ENCODE measurements around the gene PIWIL4.

Gene PIWIL4

GRCh38 chr11:94654201-94654600 lies 87.0 kb downstream of the PIWIL4 start:
- TF ChIP-seq CTCF (IDR thresholded peaks at IDR 0.05; ENCODE audit: insufficient read depth, low read length, poor library complexity, severe bottlenecking) (no peak), EZH2phosphoT487 (conservative IDR thresholded peaks at IDR 0.05; ENCODE audit: low read length) (no peak)
- no peaks in the 10 kb centered on the region for H3F3A ChIP-seq (ENCODE audit: insufficient read depth)
- no peaks in the 10 kb centered on the region for H3K9me3 ChIP-seq (ENCODE audit: insufficient read depth, low read length)
- no peak overlapping the region for H3K4me3 ChIP-seq (ENCODE audit: insufficient read depth, low read length, poor library complexity, severe bottlenecking)
- H3K79me2 ChIP-seq (ENCODE audit: insufficient read depth, low read length), result no peaks in the 10 kb centered on the region
- no peaks in the 10 kb centered on the region for H3K36me3 ChIP-seq (ENCODE audit: low read length)
- H4K20me1 ChIP-seq (ENCODE audit: low read depth, low read length), result no peaks in the 10 kb centered on the region
- H3K27me3 ChIP-seq (ENCODE audit: low read length), result no peaks in the 10 kb centered on the region
- no peak overlapping the region for H2AFZ ChIP-seq (ENCODE audit: low read depth, low read length, severe bottlenecking)
- H3K9me2 ChIP-seq (replicated peaks; ENCODE audit: insufficient read depth, low read length), result no peaks in the 10 kb centered on the region
- H3K4me2 ChIP-seq (ENCODE audit: low read depth, low read length, poor library complexity, severe bottlenecking), result no peak overlapping the region
- no peak overlapping the region for H3K27ac ChIP-seq (ENCODE audit: low read depth, low read length)
- no peak overlapping the region for H3K9ac ChIP-seq (ENCODE audit: low read length)

- Histone ChIP-seq H3K27me3 (ENCODE audit: low read length) (no peaks in the 10 kb centered on the region), H3K9me3 (ENCODE audit: insufficient read depth, low read length) (no peaks in the 10 kb centered on the region), H3K9me2 (replicated peaks; ENCODE audit: insufficient read depth, low read length) (no peaks in the 10 kb centered on the region), H3K79me2 (ENCODE audit: insufficient read depth, low read length) (no peaks in the 10 kb centered on the region), H3K27ac (ENCODE audit: low read depth, low read length) (no peak overlapping the region), H3F3A (ENCODE audit: insufficient read depth) (no peaks in the 10 kb centered on the region), H3K36me3 (ENCODE audit: low read length) (no peaks in the 10 kb centered on the region), H3K9ac (ENCODE audit: low read length) (no peak overlapping the region), H4K20me1 (ENCODE audit: low read depth, low read length) (no peaks in the 10 kb centered on the region), H3K4me2 (ENCODE audit: low read depth, low read length, poor library complexity, severe bottlenecking) (no peak overlapping the region), H3K4me3 (ENCODE audit: insufficient read depth, low read length, poor library complexity, severe bottlenecking) (no peak overlapping the region), H2AFZ (ENCODE audit: low read depth, low read length, severe bottlenecking) (no peak overlapping the region)
- TF ChIP-seq EZH2phosphoT487 (conservative IDR thresholded peaks at IDR 0.05; ENCODE audit: low read length) (no peak), CTCF (IDR thresholded peaks at IDR 0.05; ENCODE audit: insufficient read depth, low read length, poor library complexity, severe bottlenecking) (no peak)
Measured at GRCh38 chr11:94655291-94655690, 88.1 kb downstream of the PIWIL4 start.

GRCh38 chr11:94655956-94656355 lies 88.8 kb downstream of the PIWIL4 start:
- Histone ChIP-seq H3K27ac (ENCODE audit: low read depth, low read length) (no peak overlapping the region), H3K9ac (ENCODE audit: low read length) (no peak overlapping the region), H3K36me3 (ENCODE audit: low read length) (no peaks in the 10 kb centered on the region), H3K79me2 (ENCODE audit: insufficient read depth, low read length) (no peaks in the 10 kb centered on the region), H3K9me2 (replicated peaks; ENCODE audit: insufficient read depth, low read length) (no peaks in the 10 kb centered on the region), H2AFZ (ENCODE audit: low read depth, low read length, severe bottlenecking) (no peak overlapping the region), H3K4me2 (ENCODE audit: low read depth, low read length, poor library complexity, severe bottlenecking) (no peak overlapping the region), H3K27me3 (ENCODE audit: low read length) (no peaks in the 10 kb centered on the region), H3K4me3 (ENCODE audit: insufficient read depth, low read length, poor library complexity, severe bottlenecking) (no peak overlapping the region), H3K9me3 (ENCODE audit: insufficient read depth, low read length) (no peaks in the 10 kb centered on the region), H4K20me1 (ENCODE audit: low read depth, low read length) (no peaks in the 10 kb centered on the region), H3F3A (ENCODE audit: insufficient read depth) (no peaks in the 10 kb centered on the region)
- TF ChIP-seq CTCF (IDR thresholded peaks at IDR 0.05; ENCODE audit: insufficient read depth, low read length, poor library complexity, severe bottlenecking) (no peak), EZH2phosphoT487 (conservative IDR thresholded peaks at IDR 0.05; ENCODE audit: low read length) (no peak)

Measured in SU-DHL-6 (cell line).